HCT116 (cell line): Measurements from ENCODE around the gene SLC25A13.

Experiments
- CTCF ChIP-seq, 3 experiments: fragments of 200-600 bp in 1 of 3; sonication (generic) in 1 of 3; IDR thresholded peaks in 2 of 3; conservative IDR thresholded peaks in 1 of 3; 2 replicates each; pipeline ENCODE4 v1.5.1; 2012 to 2017; ENCODE audit warnings: low read depth in 2 of 3, low read length in 2 of 3, antibody characterized with exemption in 1 of 3, borderline replicate concordance in 1 of 3, control low read depth in 1 of 3, mild to moderate bottlenecking in 1 of 3, mixed read lengths in 1 of 3, mixed run types in 1 of 3, moderate library complexity in 1 of 3; ENCODE audit not compliant: insufficient read depth in 1 of 3
- EZH2phosphoT487 ChIP-seq: fragments of 200-600 bp; IDR thresholded peaks from 2 replicates; pipeline ENCODE4 v1.6.1; 2018; ENCODE audit warnings: antibody characterized with exemption, borderline replicate concordance
- JUND ChIP-seq: IDR thresholded peaks from 2 replicates; pipeline ENCODE4 v1.6.1; 2012
- POLR2AphosphoS5 ChIP-seq: IDR thresholded peaks from 2 replicates; pipeline ENCODE4 v1.6.1; 2011; ENCODE audit warnings: mild to moderate bottlenecking, low read depth, low read length, moderate library complexity
- RAD21 ChIP-seq: IDR thresholded peaks from 2 replicates; pipeline ENCODE4 v1.6.1; 2012; ENCODE audit warnings: low read depth, mild to moderate bottlenecking
- SRF ChIP-seq: IDR thresholded peaks from 2 replicates; pipeline ENCODE4 v1.6.1; 2012; ENCODE audit warnings: low read depth
- ZNF274 ChIP-seq: fragments of 200-500 bp; sonication (Bioruptor generic); IDR thresholded peaks from 2 replicates; pipeline ENCODE4 v1.6.1; 2014; ENCODE audit warnings: mild to moderate bottlenecking, low read depth, low read length, inconsistent platforms

DNA sequence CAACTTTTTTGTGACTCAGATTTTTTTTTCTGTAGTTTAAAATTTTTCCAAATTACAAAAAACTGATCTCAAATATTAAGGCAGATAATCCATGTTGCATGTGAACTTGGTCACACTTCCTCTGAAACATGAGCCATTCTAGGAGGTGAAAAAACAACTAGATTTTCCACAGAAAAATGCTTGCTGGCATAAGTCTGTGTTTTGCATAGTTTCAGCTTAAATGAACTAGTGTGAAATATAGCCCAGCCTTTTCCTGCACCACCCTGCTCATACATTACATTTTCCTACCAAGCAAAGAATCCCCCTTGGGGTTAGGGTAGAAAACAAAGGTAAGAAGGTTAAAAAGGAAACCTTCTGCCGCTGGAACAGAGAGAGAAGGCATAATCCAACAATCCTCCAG lies 48.2 kb downstream of the SLC25A13 start:
- TF ChIP-seq ZNF274 = no peak
- no peak for TF ChIP-seq CTCF (IDR thresholded peaks at IDR 0.05 in 2 of 3, conservative IDR thresholded peaks at IDR 0.05 in 1 of 3; ENCODE audit: borderline replicate concordance in 1 of 3, insufficient read depth in 1 of 3, low read depth in 2 of 3, low read length in 2 of 3)
- no peak for TF ChIP-seq POLR2AphosphoS5
- TF ChIP-seq EZH2phosphoT487 = no peak
- no peak for TF ChIP-seq SRF
- no peak for TF ChIP-seq RAD21
- TF ChIP-seq JUND = no peak
